ENCODE measurements around the gene GYG2. TPM values are rescaled to one million over a fixed set of nuclear protein-coding genes. Genes with fewer than 3 reads are reported as not detected.
"Not testable (repeated sequence)": the region's sequence is repeated elsewhere in the genome, so short reads cannot be mapped to it uniquely, and the experiment has no call there.

The GYG2 gene
- total RNA-seq, 4 donors from 2014 or later = 3.0 to 6.8 (median 4.2) TPM

GRCh38 chrX:2889706-2890490 lies 61.2 kb downstream of the GYG2 start:
- H3K9me3 ChIP-seq; H3K36me3 ChIP-seq; H3K27me3 ChIP-seq; intact Hi-C loops (cut with DNase I; ENCODE audit: low total_unique reads); in situ Hi-C loops (cut with MboI; ENCODE audit: low pct_ligation_motif_present in 1 of 4, low pct_unique_long_range_greater_than_20kb in 1 of 4, low sequenced_read_pairs in 3 of 4): not testable (repeated sequence)
- Histone ChIP-seq H3K4me1 (peaks cover 4 to 12% (median 8%) of the 10 kb centered on the region in 4 donors), H3K4me3 (peak overlapping the region in 3 of 4 donors; percentile 20 to 47 (median 23)), H3K27ac (peak overlapping the region in 3 of 4 donors; percentile 43 to 66 (median 51))
- WGBS, 2 donors (ENCODE audit: low coverage in 1 of 2) = 0 to 35% methylated on average over 1 to 15 of the region's 15 CpGs
- TF ChIP-seq CTCF (IDR thresholded peaks at IDR 0.05) = peak in 1 of 5 experiments; percentile 9
- peak; percentile 29 for DNase-seq

- H3K9me3 ChIP-seq; H3K36me3 ChIP-seq; DNase-seq; intact Hi-C loops (cut with DNase I; ENCODE audit: low total_unique reads); H3K27me3 ChIP-seq; H3K4me3 ChIP-seq; in situ Hi-C loops (cut with MboI; ENCODE audit: low pct_ligation_motif_present in 1 of 4, low pct_unique_long_range_greater_than_20kb in 1 of 4, low sequenced_read_pairs in 3 of 4): not testable (repeated sequence)
- WGBS, 2 donors (ENCODE audit: low coverage in 1 of 2) = 52% methylated on average over 20 of the region's 22 CpGs; no CpG with 5 or more reads in 1 of the 2 donors
- Histone ChIP-seq H3K27ac (peak overlapping the region in 2 of 4 donors; percentile 51 to 66), H3K4me1 (peaks cover 8 to 16% (median 12%) of the 10 kb centered on the region in 4 donors)
Observed at GRCh38 chrX:2890536-2891460, 62.1 kb downstream of the GYG2 start.

GRCh38 chrX:2892816-2893215 lies 64.1 kb downstream of the GYG2 start:
- H3K9me3 ChIP-seq = no peaks in the 10 kb centered on the region
- H3K27ac ChIP-seq = no peak overlapping the region
- DNase-seq = no peak
- TF ChIP-seq EP300 (IDR thresholded peaks at IDR 0.05; ENCODE audit: low read depth) (no peak), POLR2A (IDR thresholded peaks at IDR 0.05) (no peak), POLR2AphosphoS5 (IDR thresholded peaks at IDR 0.05) (no peak), CTCF (IDR thresholded peaks at IDR 0.05) (no peak)
- H3K36me3 ChIP-seq = no peaks in the 10 kb centered on the region
- H3K4me3 ChIP-seq = no peak overlapping the region
- H3K27me3 ChIP-seq = no peaks in the 10 kb centered on the region
- intact Hi-C loops (cut with DNase I; ENCODE audit: low total_unique reads) = no loop called here
- H3K4me1 ChIP-seq = peaks cover 8 to 26% (median 14%) of the 10 kb centered on the region in 4 donors
- 85% methylated on average over 5 of the region's 5 CpGs; no CpG with 5 or more reads in 1 of the 2 donors for WGBS, 2 donors (ENCODE audit: low coverage in 1 of 2)
- in situ Hi-C loops (cut with MboI; ENCODE audit: low pct_ligation_motif_present in 1 of 4, low pct_unique_long_range_greater_than_20kb in 1 of 4, low sequenced_read_pairs in 3 of 4) = no loop called here

- in situ Hi-C loops (cut with MboI; ENCODE audit: low pct_ligation_motif_present in 1 of 4, low pct_unique_long_range_greater_than_20kb in 1 of 4, low sequenced_read_pairs in 3 of 4) = no loop called here
- no peaks in the 10 kb centered on the region for H3K27me3 ChIP-seq
- TF ChIP-seq CTCF (IDR thresholded peaks at IDR 0.05) (no peak), POLR2AphosphoS5 (IDR thresholded peaks at IDR 0.05) (peak; percentile 52 to 81 (median 71)), EP300 (IDR thresholded peaks at IDR 0.05; ENCODE audit: low read depth) (no peak)
- no peaks in the 10 kb centered on the region for H3K9me3 ChIP-seq
- 23% methylated on average over 9 of the region's 9 CpGs; no CpG with 5 or more reads in 1 of the 2 donors for WGBS, 2 donors (ENCODE audit: low coverage in 1 of 2)
- DNase-seq = peak; percentile 61
- intact Hi-C loops (cut with DNase I; ENCODE audit: low total_unique reads) = no loop called here
- no peak overlapping the region for H3K4me3 ChIP-seq
- H3K4me1 ChIP-seq = peaks cover 8 to 30% (median 13%) of the 10 kb centered on the region in 4 donors
- H3K27ac ChIP-seq = peak overlapping the region; percentile 16 to 71 (median 44)
- no peaks in the 10 kb centered on the region for H3K36me3 ChIP-seq
Observed at GRCh38 chrX:2894885-2895292, 66.2 kb downstream of the GYG2 start.

All from transverse colon (tissue), 4 donors.